Measurements from ENCODE around the gene LMF1.
"Not testable (repeated sequence)": the region's sequence is repeated elsewhere in the genome, so short reads cannot be mapped to it uniquely, and the experiment has no call there.

The LMF1 gene

DNA sequence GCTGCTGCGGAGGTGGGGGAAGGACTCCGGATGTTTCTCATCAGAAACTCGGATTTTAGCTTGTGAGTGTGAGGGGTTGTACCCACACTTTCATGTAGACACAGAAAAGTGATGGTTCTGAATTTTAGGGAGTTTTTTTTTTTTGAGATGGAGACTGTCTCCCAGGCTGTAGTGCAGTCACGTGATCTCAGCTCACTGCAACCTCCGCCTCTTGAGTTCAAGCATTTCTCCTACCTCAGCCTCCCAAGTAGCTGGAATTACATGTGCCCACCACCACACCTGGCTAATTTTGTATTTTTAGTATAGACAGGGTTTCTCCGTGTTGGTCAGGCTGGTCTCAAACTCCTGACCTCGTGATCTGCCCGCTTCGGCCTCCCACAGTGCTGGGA, 147.9 kb downstream of the LMF1 start:
- TF ChIP-seq, protein P1, sequence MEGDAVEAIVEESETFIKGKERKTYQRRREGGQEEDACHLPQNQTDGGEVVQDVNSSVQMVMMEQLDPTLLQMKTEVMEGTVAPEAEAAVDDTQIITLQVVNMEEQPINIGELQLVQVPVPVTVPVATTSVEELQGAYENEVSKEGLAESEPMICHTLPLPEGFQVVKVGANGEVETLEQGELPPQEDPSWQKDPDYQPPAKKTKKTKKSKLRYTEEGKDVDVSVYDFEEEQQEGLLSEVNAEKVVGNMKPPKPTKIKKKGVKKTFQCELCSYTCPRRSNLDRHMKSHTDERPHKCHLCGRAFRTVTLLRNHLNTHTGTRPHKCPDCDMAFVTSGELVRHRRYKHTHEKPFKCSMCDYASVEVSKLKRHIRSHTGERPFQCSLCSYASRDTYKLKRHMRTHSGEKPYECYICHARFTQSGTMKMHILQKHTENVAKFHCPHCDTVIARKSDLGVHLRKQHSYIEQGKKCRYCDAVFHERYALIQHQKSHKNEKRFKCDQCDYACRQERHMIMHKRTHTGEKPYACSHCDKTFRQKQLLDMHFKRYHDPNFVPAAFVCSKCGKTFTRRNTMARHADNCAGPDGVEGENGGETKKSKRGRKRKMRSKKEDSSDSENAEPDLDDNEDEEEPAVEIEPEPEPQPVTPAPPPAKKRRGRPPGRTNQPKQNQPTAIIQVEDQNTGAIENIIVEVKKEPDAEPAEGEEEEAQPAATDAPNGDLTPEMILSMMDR (IDR thresholded peaks at IDR 0.05; ENCODE audit: low read depth, low read length), result no peak
- no peak for DNase-seq (ENCODE audit: low read depth in 2 of 2)
- H3K4me3 ChIP-seq (replicated peaks in 1 of 2; ENCODE audit: low read depth in 2 of 2, low read length in 2 of 2), result no peak overlapping the region

DNA sequence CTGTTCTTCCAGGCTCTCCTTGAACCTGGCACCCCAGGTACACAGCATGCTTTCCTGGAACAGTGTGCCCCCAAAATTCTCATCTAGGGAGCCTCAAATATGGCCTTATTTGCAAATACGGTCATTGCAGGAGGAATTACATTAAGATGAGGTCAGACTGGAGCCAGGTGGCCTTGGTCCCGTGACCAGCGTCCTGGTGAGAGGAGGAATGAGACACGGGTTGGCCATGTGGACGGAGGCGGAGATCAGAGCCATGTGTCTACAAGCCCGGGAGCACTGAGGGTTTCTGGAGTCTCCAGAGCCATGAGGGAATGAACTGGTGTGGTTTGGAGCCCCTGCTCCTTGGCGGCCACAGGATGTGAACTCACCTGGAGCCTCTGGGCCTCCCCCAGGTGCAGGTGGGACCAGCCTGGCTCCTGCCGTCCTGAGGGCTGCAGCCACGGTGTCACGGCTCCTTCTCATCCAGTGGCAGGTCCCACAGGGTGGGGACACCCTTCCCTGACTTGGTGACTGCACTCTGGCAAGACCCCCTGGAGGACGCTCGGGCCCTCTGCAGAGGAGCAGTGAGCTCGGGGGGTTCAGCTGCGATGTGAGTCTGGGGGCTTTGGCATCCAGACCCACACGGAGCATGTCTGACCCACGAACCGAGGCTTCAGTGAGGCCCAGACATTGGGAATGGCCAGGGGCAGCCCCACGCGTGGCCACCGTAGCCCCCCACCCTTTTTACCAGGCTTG, 148.4 kb downstream of the LMF1 start:
- H3K4me3 ChIP-seq (replicated peaks in 1 of 2; ENCODE audit: low read depth in 2 of 2, low read length in 2 of 2), result no peak overlapping the region
- TF ChIP-seq, protein P1 (IDR thresholded peaks at IDR 0.05; ENCODE audit: low read depth, low read length), result no peak
- no peak for DNase-seq (ENCODE audit: low read depth in 2 of 2)

DNA sequence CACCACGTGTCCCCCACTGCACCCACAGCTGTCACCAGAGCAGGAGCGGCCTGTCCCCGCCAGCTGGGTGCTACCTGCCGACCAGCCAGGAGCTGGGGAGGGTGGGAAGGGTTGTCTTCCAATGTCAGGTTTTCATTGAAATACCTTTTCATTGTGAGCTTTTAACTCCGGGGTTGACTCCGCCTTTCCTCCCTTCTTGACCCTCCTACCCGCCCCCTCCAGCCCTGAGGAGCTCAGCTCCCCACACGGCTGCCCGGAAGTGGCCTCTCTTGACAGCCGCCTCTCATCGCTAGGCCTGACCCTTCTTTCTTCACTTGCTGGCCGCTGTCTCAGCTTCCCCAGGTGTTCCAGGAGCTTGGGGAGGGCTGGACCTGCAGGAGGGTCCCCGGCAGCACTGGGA, 149.0 kb downstream of the LMF1 start:
- TF ChIP-seq, protein P1 (IDR thresholded peaks at IDR 0.05; ENCODE audit: low read depth, low read length), result no peak
- no peak overlapping the region for H3K4me3 ChIP-seq (replicated peaks in 1 of 2; ENCODE audit: low read depth in 2 of 2, low read length in 2 of 2)
- no peak for DNase-seq (ENCODE audit: low read depth in 2 of 2)

DNA sequence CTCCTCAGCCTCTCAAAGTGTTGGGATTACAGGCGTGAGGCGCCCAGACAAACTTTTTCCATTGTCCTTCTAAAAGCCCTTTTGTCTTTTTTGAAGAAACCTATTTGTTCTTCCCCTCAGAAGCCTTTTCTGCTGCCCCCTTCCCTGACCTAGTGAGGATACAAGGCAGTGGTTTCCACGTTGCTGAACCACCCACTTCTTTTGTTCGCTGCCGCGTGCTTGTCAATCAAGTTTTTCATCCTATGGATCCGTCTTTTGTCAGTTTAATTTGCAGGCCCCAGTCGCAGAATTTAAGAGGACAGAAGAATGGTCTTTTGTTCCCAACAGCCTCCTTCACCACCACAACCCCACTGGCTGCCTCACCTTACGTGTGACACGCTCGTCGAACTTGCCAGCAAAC, 150.0 kb downstream of the LMF1 start:
- H3K4me3 ChIP-seq (replicated peaks in 1 of 2; ENCODE audit: low read depth in 2 of 2, low read length in 2 of 2), result no peak overlapping the region
- TF ChIP-seq, protein P1 (IDR thresholded peaks at IDR 0.05; ENCODE audit: low read depth, low read length), result no peak
- no peak for DNase-seq (ENCODE audit: low read depth in 2 of 2)

DNA sequence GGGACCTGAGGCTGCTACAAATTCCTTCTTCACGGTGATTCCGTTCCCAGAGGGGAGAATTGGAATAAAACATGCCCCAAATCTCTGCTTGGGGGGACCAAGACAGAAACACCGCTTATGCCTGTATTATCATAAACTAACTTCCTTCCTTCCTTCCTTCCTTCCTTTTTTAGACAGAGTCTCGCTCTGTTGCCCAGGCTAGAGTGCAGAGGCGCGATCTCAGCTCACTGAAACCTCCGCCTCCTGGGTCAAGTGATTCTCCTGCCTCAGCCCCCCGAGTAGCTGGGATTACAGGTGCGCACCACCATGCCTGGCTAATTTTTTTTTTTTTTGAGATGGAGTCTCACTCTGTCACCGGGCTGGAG, 150.8 kb downstream of the LMF1 start:
- not testable (repeated sequence) for H3K4me3 ChIP-seq (replicated peaks in 1 of 2; ENCODE audit: low read depth in 2 of 2, low read length in 2 of 2); DNase-seq (ENCODE audit: low read depth in 2 of 2)

DNA sequence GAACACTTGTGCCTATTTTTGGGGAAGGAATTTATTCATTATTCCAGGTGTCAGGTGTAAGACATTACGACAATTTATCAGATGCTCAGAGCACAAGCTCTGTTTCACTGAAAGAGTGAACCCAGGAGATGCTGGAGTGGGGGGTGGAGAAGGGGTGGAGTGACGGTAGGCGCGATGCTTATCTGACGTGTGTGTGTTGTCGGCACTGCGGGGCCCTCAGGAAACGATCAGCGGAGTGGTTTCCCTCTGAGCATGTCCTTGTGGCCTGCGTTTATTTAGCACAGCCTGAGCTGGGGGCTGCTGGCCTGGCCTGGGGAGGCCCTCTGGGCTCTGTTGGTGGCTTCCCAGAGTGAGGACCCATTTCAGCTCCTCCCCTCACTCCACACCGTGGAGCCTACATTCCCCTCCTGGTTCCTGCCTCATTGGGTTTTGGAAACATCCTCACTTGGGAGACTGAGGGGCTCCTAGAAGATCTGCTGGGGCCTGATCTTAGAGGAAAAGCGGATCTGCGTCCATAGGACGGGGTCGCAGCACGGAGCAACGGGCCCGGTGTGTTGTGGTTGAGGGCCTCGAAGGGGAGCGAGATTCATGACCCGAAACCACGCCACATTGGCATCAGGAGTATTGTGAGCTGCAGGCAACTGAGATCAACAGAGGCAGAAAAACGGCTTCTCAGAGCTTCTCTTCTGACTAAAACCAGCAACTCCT, 151.3 kb downstream of the LMF1 start:
- DNase-seq (ENCODE audit: low read depth in 2 of 2), result no peak
- TF ChIP-seq, protein P1 (IDR thresholded peaks at IDR 0.05; ENCODE audit: low read depth, low read length), result no peak

DNA sequence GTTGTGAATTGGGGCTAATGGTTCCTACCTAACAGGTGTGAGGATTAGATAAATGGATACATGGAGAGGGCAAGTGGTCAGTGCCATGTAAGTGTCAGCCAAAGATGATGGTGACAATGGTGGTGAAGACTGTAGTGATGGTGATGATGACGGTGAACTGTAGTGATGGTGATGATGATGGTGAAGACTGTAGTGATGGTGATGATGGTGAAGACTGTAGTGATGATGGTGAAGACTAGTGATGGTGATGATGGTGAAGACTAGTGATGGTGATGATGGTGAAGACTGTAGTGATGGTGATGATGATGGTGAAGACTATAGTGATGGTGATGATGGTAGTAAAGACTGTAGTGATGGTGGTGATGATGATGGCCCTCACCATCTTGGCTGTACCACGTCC, 152.2 kb downstream of the LMF1 start:
- no peak for DNase-seq (ENCODE audit: low read depth in 2 of 2)
- H3K4me3 ChIP-seq (replicated peaks in 1 of 2; ENCODE audit: low read depth in 2 of 2, low read length in 2 of 2), result no peak overlapping the region

More for the DNA sequence above, 151.3 kb downstream of the LMF1 start:
- H3K4me3 ChIP-seq (replicated peaks in 1 of 2; ENCODE audit: low read depth in 2 of 2, low read length in 2 of 2), result no peak overlapping the region

More for the DNA sequence above, 152.2 kb downstream of the LMF1 start:
- TF ChIP-seq, protein P1 (IDR thresholded peaks at IDR 0.05; ENCODE audit: low read depth, low read length), result no peak
